Left cardiac atrium (tissue), 4 donors: ENCODE data around the gene EXOC3L1. TPM values are rescaled to one million over a fixed set of nuclear protein-coding genes. Genes with fewer than 3 reads are reported as not detected.

Source experiments
- ATAC-seq, 2 donors: fragments of 200-7000 bp; cut with Tn5 transposase; one replicate each; pipeline ENCODE4 v1.9.1; 2020; ENCODE audit warnings: mild to moderate bottlenecking in 2 of 2, moderate library complexity in 2 of 2
- DNase-seq: peaks from one replicate; pipeline ENCODE4 v3.0.0-alpha.2; 2020
- intact Hi-C, 2 donors: fragments of 100-400 bp; cut with DNase I; formaldehyde crosslinking; loops; one replicate each; pipeline versions ENCODE4 v1.14.1 to v1.15.1; 2022 to 2023
- total RNA-seq, 2 donors: library from RNA; stranded (reverse); fragmentation: NEBNext Ultra II Directional; extraction: Animal tissue kit (Norgen Biotek cat#: 25700); gene quantifications; one replicate each; pipeline ENCODE4 v1.2.1, GENCODE V29; 2021
- donor health status: DM: no; HTN: yes; CAD: no.
- donor health status: DM: no; HTN: yes; CAD: no; lungs with severe emphysema.
- donor health status: DM: yes; HTN: yes; CAD: no.
- donor health status: Dilated cardiomyopathy.

The EXOC3L1 gene
- total RNA-seq, 2 donors from 2014 or later: 1.9 to 2.0 TPM

DNA sequence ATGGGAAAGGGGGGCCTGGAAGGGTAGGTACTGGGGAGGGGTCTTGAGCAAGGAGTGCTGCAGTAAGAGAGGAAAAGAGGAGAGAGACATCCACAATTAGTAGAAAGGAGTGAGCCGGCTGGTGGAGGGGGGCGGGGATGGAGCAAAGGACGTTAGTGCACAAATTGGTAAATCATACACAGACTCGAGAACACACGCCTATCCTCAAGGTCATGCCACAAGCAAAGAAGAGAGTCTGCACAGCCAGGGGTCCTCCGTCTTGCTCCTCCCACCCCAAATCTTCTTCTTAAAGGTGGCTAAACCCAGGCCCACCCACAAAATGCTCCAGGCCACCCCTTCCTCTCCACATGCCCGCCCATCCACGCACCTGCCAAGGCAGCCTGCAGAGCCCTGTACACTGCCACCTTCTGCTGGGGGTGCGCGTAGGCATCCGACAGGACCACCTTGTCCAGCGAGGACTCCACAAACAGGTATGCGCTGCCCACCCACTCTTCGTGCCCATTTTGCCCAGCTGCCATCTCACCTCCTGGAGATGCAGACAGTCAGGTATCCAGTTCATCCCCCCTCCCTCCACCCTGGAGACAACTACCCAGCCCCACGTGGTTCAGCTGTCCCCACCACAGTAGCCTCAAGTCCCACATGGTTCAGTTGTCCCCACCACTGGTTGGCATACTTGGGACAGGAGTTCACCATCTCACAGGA lies 33.6 kb downstream of the EXOC3L1 start:
- no peak for ATAC-seq
- DNase-seq: no peak
- intact Hi-C loops: loop anchor here (5.0 kb wide), 2 partner anchors 179 to 199 kb away; no protein-coding TSS in a partner anchor

DNA sequence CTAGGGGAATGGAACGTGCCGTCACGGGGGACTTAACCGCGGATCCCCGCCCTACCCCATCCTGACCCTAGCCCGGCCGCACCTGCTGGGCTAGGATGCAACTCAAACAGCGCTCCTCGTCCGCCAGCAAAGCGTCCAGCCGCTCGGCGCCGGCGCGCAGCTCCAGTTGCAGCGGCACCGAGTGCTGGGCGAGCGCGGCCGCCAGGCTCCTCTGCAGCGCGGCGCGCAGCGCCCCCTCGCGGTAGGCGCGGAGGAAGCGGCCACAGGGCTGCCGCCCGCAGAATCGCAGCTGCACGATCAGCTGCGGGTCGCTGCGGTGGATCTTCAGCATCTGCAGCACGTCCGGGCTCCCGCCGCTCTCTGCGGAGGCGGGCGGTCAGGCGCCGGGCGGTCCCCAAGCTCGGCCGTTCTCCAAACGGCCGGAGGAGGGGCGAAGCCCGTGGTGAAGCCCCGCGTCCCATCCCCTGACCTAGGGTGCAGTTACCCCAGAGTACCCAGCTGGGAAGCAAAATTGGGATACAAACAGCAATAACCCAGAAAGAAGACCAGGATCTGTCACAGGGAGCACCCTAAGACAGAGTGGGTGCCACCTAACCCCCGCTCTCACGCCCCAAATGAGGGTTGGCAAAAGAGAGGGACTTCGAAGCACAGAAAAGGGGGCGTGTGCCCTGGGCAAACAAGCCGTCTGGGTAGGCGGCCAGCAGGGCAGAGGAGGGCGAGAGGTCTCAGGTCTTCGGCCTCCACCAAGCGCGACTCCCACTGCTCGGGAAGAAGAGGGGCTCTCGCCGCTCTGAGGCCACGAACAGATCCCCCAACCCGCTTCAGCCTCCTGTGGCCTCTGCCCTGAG lies 34.4 kb downstream of the EXOC3L1 start:
- peak; percentile 81 for DNase-seq
- peak; percentile 46 to 50 for ATAC-seq
- intact Hi-C loops: loop anchor here (1.0 to 5.0 kb wide), 3 partner anchors 178 to 198 kb away; no protein-coding TSS in a partner anchor

DNA sequence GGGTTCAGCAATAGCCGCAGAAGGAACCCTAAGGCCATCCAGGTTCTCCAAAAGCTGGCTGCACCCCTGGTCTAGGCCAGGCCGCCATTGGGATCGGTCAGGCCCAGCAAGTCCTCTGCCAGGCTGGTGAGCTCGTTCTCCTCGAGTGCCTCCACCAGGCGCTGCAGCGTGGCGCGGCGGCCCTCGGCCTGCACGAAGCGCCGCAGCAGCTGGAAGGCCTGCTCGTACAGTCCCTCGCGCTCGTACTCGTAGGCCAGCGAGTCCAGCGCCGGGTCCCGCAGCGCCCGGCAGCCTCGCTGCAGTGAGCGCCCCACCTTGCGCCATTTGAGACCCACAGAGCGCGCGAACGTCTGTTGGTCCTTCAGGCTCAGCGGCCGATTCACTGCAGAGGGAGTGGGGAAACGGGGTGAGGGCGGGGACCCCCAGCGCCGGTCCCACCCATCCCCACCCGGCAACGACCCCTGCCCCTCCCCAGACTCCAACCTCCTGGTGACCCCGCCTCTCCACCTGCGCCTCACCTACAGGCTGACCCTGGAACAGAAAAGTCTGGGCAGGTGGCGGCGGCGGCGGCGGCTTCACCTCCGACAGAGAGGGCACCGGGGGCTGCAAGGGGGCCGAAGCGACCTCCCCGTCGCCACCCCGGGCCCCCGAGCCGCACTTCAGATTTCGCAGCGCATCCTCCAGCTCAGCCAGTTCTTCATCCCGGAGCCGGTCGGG lies 35.2 kb downstream of the EXOC3L1 start:
- intact Hi-C loops: loop anchor here (1.0 to 5.0 kb wide), 3 partner anchors 177 to 197 kb away; no protein-coding TSS in a partner anchor
- no peak for DNase-seq
- no peak for ATAC-seq

- DNase-seq: no peak
- no peak for ATAC-seq
- intact Hi-C loops: no loop called here
Measured at GRCh38 chr16:67151431-67152097, 38.4 kb downstream of the EXOC3L1 start.

DNA sequence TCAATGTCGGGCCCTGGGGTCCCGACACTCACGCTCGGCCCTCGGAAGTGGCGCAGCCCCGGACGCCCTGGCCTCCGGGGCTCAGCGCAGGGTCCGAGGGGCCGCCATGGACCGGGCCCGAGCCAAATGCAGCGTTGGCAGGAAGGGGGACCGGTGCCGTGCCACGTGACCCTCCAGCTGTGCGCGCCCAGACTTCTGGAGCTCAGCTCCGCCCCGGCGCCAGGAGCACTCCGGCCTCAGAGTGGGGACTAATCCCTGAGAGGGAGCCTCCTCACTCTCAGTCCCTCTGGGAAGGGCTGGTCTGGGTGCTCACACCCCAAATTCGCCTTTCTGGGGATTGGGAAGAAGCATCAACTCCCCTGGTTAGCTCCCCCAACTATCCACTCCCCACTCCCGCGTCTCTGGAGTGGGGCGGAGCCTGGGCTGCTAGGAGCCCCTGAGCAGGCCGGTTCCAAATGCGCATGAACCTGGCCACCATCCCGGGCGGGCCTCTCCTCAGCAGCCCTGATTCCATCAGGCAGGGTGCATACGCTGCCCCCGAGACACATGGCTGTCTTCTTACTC lies 39.0 kb downstream of the EXOC3L1 start, which contains the start of gene B3GNT9:
B3GNT9 (minus strand) TSS at position 166 of the 564 bp plus-strand sequence. CDS start 513 bp downstream, outside the sequence.
- peak; percentile 84 to 85 for ATAC-seq
- peak; percentile 86 for DNase-seq
- intact Hi-C loops: no loop called here

GRCh38 chr16:67150047-67150832 lies 39.7 kb downstream of the EXOC3L1 start:
- DNase-seq: peak; percentile 75
- intact Hi-C loops: no loop called here

GRCh38 chr16:67149276-67150046 lies 40.5 kb downstream of the EXOC3L1 start:
- ATAC-seq (no peak), DNase-seq (no peak)
- intact Hi-C loops: no loop called here

More at GRCh38 chr16:67150047-67150832, 39.7 kb downstream of the EXOC3L1 start:
- peak; percentile 67 to 80 for ATAC-seq

DNA sequence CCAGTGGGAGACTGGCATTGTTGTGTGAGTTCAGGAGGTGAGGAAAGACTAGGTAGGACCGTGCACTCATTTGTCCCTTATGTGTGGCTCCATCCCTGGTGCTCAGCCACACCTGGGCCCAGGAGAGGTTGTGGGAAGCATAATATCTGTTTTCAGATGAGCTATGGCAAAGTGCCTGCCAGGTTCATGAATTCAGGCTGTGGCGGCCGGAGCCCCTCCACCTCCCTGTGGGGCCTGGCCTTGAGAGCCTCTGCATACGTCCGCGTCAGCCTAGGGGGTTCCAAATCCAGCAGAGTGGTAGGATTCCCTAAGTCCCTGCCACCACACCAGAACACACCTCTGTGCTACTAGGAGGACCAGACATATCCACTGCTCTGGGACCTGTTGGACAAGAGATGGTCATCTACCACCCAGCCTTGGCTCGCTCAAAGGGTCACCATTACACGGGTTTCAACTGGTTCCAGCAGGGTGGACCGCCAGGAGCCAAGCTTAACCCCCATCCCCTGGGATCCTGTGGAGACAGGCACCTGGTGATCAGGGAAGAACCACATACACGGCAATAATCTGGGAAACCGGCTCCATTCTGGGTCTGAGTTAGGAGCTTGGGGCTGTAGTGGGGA lies 41.2 kb downstream of the EXOC3L1 start:
- ATAC-seq (no peak), DNase-seq (no peak)
- intact Hi-C loops: no loop called here

DNA sequence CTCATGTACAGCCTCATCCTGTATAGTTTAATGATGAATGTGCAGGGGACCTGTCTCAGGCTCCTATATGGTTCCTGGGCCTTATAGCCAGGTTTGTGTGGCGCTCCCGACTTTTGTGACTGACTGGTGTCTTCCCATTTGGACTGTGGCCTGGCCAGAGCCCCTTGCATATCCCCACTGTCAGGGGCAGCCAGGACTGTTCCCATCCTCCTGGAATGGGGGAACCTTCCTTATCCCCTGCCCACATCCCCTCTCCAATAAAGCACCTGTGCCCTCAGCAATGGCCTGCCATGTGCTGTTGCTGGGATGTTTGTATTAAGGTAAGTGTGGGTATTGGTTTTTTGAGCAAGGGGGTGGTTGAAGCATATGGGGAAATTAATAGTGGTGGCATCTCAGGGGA lies 41.7 kb downstream of the EXOC3L1 start:
- ATAC-seq (no peak), DNase-seq (no peak)
- intact Hi-C loops: no loop called here

- intact Hi-C loops: no loop called here
- ATAC-seq (no peak), DNase-seq (no peak)
Measured at GRCh38 chr16:67147437-67148140, 42.3 kb downstream of the EXOC3L1 start.

DNA sequence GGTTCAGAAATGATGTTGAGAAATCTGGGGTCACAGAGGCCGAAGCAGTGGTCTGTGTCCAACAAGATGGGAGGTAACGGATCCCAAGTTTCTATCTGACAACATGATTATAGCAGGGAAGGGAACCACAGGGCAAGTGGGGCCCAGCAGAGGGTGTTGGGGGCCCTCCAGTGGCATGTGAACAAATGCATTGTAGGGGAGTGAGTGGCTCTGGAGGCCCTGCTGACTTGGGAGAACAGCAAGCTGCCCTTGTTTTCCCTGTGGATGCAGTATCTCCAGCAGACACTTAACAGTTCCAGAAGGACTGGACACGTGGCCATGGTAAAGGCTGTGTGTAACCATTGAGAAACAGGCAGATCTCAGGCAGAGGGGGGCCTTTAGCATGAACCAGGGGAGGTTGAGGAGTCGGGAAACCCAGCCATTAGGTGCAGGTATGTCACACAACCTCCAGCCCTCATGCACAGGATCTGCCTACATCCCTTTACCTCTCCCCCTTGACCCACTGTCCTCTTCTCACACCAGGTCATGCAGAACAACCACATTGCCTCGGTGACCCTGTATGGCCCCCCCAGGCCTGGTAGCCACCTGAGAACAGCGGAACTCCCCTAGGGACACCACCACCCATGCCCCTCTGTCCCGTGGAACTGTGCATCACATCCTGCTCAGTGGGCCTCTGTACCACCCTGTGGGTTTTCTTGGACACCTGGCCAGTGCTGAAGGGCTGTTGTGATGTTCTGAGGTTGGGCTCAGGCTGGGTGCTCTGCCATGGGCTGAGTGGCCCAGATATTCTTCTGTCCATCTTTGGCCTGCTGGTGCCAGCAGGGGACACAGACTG lies 43.2 kb downstream of the EXOC3L1 start:
- intact Hi-C loops: no loop called here
- ATAC-seq: no peak
- DNase-seq: no peak

GRCh38 chr16:67145746-67146145 lies 44.2 kb downstream of the EXOC3L1 start:
- intact Hi-C loops: no loop called here
- no peak for ATAC-seq
- no peak for DNase-seq

DNA sequence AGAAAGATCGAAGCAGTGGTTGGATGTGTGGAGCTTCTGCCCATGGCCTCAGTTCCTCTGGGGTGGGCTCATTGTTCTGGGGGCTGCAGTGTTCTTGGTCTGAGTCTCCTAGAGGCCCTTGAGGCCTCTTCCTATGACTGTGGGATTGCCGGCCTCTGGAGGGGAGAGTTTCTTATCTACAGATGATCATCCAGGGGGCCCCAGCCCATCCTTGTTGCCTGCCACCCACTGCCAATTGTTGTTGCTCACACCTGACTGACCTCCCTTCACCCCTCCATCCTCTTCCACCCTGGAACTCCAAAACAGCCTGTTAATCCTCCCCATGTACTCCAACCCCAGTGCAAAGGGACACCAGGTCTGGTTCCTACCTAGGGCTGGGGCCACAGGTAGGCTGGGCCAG lies 45.0 kb downstream of the EXOC3L1 start:
- intact Hi-C loops: no loop called here
- DNase-seq (no peak), ATAC-seq (no peak)

GRCh38 chr16:67142342-67142741 lies 47.6 kb downstream of the EXOC3L1 start:
- intact Hi-C loops: no loop called here
- no peak for ATAC-seq
- DNase-seq: no peak

DNA sequence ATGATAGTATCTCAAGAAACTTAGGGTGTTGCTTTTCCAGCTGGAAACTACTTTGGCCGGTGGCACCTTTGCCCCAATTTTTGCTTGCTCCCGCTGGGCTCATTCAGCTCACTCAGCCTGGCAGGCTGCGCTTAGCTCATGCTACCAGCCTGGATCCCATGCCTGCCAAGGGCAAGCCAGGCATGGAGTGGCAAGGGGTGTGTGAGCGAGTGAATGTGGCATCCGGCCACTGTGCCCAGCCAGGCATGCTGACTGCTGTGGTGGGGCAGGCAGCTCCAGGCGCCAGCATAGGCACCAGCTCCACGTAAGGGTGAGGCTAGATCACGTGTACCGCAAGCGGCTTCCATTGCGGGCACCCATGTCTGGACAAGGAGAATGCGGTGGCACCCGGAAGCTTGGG lies 48.5 kb downstream of the EXOC3L1 start:
- ATAC-seq (no peak), DNase-seq (no peak)
- intact Hi-C loops: no loop called here
